ENCODE measurements around the gene MYL9. TPM values are rescaled to one million over a fixed set of nuclear protein-coding genes. Genes with fewer than 3 reads are reported as not detected.

The MYL9 gene
- total RNA-seq, 4 donors from 2014 or later = 60.9 to 161 (median 80.3) TPM

DNA sequence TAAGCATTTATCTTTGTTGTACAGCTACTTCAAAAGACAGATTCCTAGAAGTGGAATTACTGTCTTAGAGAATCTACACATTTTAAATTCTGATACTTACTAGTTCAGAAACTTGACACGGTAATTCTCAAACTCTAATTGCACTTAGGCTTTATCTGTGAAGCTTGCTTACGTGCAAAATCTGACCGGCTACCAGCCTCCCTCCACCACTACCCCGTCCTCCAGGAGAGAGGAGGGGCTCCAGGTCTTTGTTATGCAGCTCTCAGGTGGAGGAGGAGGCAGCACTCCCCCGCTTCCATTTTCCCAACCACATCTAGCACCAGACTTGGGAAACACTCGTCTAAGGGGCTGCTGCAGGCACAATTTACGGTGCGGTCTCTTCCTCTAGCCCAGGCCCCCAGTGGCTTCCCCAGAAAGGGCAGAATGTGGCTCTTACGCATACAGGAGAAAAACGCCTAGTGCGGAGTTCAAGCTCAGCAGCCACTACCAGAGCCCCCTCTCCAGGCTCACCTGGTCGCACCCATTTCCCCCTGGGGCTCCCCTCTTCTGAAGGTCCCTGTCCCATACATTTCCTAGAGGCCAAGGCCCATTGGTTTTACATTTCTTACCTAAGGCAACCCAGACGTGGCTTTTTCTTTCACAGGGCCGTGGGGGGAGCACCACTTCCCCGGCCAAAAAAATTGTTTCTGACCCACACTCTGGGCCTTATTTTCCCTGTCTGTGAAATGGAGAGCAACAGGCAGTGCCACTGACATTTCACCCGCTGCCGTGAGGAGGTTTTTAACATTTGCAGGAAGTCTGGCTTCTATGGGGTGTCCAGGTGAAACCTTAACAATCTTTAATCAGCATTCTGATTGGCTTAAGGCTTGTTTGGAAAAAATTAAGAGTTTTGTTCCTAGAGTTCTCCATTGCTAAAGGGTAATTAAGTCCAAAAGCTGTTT is 30.5 kb downstream of the MYL9 start:
- intact Hi-C loops (cut with DNase I) = no loop called here
- Histone ChIP-seq H3K27me3 (no peaks in the 10 kb centered on the region), H3K27ac (peak overlapping the region; percentile 73 to 98 (median 95)), H3K9me3 (no peaks in the 10 kb centered on the region), H3K4me3 (replicated peaks in 1 of 3) (no peak overlapping the region), H3K36me3 (no peaks in the 10 kb centered on the region), H3K4me1 (peaks cover 31 to 34% of the 10 kb centered on the region in 2 donors)
- WGBS, 2 donors = 63 to 71% methylated on average over 15 to 17 of the region's 17 CpGs
- DNase-seq = no peak
- TF ChIP-seq, protein P1, sequence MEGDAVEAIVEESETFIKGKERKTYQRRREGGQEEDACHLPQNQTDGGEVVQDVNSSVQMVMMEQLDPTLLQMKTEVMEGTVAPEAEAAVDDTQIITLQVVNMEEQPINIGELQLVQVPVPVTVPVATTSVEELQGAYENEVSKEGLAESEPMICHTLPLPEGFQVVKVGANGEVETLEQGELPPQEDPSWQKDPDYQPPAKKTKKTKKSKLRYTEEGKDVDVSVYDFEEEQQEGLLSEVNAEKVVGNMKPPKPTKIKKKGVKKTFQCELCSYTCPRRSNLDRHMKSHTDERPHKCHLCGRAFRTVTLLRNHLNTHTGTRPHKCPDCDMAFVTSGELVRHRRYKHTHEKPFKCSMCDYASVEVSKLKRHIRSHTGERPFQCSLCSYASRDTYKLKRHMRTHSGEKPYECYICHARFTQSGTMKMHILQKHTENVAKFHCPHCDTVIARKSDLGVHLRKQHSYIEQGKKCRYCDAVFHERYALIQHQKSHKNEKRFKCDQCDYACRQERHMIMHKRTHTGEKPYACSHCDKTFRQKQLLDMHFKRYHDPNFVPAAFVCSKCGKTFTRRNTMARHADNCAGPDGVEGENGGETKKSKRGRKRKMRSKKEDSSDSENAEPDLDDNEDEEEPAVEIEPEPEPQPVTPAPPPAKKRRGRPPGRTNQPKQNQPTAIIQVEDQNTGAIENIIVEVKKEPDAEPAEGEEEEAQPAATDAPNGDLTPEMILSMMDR (IDR thresholded peaks at IDR 0.05) = no peak
- TF ChIP-seq POLR2A (IDR thresholded peaks at IDR 0.05) = no peak

DNA sequence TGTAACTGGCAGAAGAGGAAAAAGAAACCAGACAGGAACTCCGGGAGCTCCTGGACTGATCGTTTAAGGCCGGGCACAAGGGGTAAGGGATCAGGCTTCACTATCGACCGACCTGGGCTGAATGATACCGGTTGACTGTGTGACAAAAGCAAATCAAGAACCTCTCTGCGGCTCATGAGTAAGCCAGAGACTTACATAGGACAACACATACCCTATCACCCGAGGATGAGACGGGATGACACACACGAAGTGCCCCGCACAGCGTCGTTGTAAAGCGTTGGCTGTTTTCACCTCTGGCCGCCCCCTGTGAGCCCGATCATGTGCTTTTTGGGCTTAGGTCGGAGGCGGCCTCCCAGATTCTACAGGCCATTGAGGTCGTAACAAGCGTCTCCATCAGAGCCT is 31.4 kb downstream of the MYL9 start:
- H3K4me1 ChIP-seq = peaks cover 31 to 34% of the 10 kb centered on the region in 2 donors
- H3K9me3 ChIP-seq = no peaks in the 10 kb centered on the region
- no peaks in the 10 kb centered on the region for H3K27me3 ChIP-seq
- TF ChIP-seq, protein P1 (IDR thresholded peaks at IDR 0.05) = no peak
- TF ChIP-seq POLR2A (IDR thresholded peaks at IDR 0.05) = no peak
- intact Hi-C loops (cut with DNase I) = no loop called here
- no peaks in the 10 kb centered on the region for H3K36me3 ChIP-seq
- H3K27ac ChIP-seq = peak overlapping the region; percentile 73 to 98 (median 95)
- H3K4me3 ChIP-seq (replicated peaks in 1 of 3) = peak overlapping the region in 1 of 3 donors; percentile 68
- WGBS, 2 donors = 26 to 27% methylated on average over 15 to 20 of the region's 20 CpGs
- DNase-seq = peak; percentile 24 to 33

DNA sequence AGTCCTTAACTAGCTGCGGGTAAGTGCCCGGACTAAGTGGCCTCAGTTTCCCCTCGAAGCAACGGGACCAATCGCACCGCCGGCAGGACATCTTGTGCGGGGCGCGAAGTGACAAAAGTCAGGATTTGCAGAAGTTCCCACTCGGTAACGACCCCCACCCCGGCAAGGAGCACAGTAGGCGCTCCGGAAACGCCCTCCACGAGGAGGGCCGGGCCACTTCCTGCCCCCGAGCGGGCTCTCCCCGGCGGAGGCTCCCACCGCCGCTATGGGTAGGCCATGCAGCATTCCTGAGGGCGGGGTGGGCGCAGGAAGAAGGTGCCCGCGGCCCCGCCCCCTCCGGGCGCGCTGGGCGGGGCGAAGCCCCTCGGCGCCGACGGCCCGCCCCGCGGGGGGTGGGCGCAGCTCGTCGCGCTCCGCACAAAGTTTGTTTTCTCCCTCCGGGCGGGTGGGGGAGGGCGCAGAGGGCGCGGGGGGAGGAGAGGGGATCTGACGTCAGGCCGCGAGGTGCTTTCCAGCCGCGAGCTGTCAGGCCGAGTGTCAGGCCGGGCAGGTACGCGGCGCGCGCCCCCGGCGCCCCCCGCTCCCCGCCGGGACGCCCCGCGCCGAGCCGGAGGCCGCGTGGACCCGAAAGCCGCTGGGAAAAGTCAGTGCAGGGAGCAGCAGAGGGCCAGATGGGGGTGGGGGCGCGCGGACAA is 31.9 kb downstream of the MYL9 start, which contains the start of gene TGIF2:
Gene TGIF2 (plus strand): TSS at position 495 of the 695 bp plus-strand sequence. CDS start 5,178 bp downstream, outside the sequence.
- TF ChIP-seq POLR2A (IDR thresholded peaks at IDR 0.05) = peak; percentile 72 to 89
- TF ChIP-seq, protein P1 (IDR thresholded peaks at IDR 0.05) = no peak
- DNase-seq = peak; percentile 92
- Histone ChIP-seq H3K4me3 (replicated peaks in 1 of 3) (peak within 1 kb of the TSS; percentile 68 to 83 (median 71)), H3K4me1 (peaks cover 31 to 34% of the 10 kb centered on the region in 2 donors), H3K36me3 (no peaks in the 10 kb centered on the region), H3K27me3 (no peaks in the 10 kb centered on the region), H3K9me3 (no peaks in the 10 kb centered on the region), H3K27ac (peak within 1 kb of the TSS; percentile 73 to 98 (median 95))
- intact Hi-C loops (cut with DNase I) = no loop called here
- WGBS, 2 donors = 0 to 10% methylated on average over 12 of the region's 80 CpGs

DNA sequence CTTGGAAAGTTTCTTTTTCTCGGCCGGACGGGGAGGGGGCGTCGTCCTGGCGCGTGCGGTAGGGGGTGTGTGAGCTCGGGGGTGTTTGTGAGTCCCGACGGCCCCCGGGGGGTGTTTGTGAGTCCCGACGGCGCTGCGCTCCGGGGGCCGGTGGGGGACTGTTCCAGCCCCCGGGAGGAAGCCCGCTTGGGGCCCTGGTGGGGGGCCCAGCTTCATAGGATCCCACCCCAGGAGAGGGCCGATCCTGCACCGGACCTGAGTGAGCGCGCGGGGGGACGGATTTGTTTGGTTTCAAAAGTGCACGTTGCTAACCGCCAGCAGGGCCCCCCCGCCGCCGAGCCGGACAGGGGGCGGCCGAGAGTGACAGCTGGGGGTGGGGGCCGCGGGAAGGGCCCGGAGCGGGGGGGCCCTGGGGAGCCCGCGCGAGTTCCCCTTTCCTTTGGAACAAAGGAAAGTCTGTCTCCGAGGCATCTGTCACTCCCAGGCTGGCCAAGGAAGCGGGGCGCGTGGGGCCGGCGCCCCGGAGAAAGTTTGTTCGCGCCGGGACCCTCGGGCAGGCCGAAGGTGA is 32.6 kb downstream of the MYL9 start:
- WGBS, 2 donors = 0% methylated on average over 3 of the region's 53 CpGs; no CpG with 5 or more reads in 1 of the 2 donors
- no peaks in the 10 kb centered on the region for H3K27me3 ChIP-seq
- no peaks in the 10 kb centered on the region for H3K9me3 ChIP-seq
- H3K36me3 ChIP-seq = no peaks in the 10 kb centered on the region
- TF ChIP-seq POLR2A (IDR thresholded peaks at IDR 0.05) = no peak
- TF ChIP-seq, protein P1 (IDR thresholded peaks at IDR 0.05) = no peak
- peaks cover 31 to 34% of the 10 kb centered on the region in 2 donors for H3K4me1 ChIP-seq
- H3K4me3 ChIP-seq (replicated peaks in 1 of 3) = peak overlapping the region; percentile 68 to 83 (median 71)
- peak; percentile 41 to 42 for DNase-seq
- intact Hi-C loops (cut with DNase I) = no loop called here
- H3K27ac ChIP-seq = peak overlapping the region; percentile 73 to 98 (median 95)
